Lower leg skin (tissue), 3 donors: Measurements from ENCODE around the gene HDAC4.

Experiments used
- CTCF ChIP-seq, 3 donors: fragments of 450-650 bp; IDR thresholded peaks; one replicate each; pipeline ENCODE4 v1.5.1; 2016; ENCODE audit warnings: antibody characterized with exemption in 3 of 3, mild to moderate bottlenecking in 3 of 3, moderate library complexity in 2 of 3
- POLR2A ChIP-seq, 2 donors: fragments of 450-650 bp; IDR thresholded peaks; one replicate each; pipeline ENCODE4 v1.6.1; 2016 to 2017; ENCODE audit warnings: antibody characterized with exemption in 2 of 2, mild to moderate bottlenecking in 1 of 2, moderate library complexity in 1 of 2

GRCh38 chr2:239429473-239430350 lies 28.9 kb upstream of the HDAC4 start:
- TF ChIP-seq CTCF (IDR thresholded peaks at IDR 0.05) (no peak), POLR2A (IDR thresholded peaks at IDR 0.05) (no peak)
